T-helper 2 cell treated with Interferon-gamma antibody and Interleukin-4, amounts not matched to agents 100 ng/mL and 5 ng/mL, for 36 hours (primary cell): ENCODE results near the gene PRIMA1. TPM values are rescaled to one million over a fixed set of nuclear protein-coding genes. Genes with fewer than 3 reads are reported as not detected.

Experiments used
- intact Hi-C: fragments of 100-400 bp; cut with micrococcal nuclease; formaldehyde crosslinking; loops from one replicate; pipeline ENCODE4 v1.15.1; 2023
- total RNA-seq: library from RNA; stranded (reverse); gene quantifications from 2 replicates; pipeline ENCODE4 v1.2.3, GENCODE V29; 2022

Gene PRIMA1
- total RNA-seq, 1 donor from 2014 or later: not detected

- intact Hi-C loops: no loop called here
These were observed 8.8 kb upstream of the PRIMA1 start for GRCh38 chr14:93797071-93797470.

GRCh38 chr14:93794756-93795155 is 6.5 kb upstream of the PRIMA1 start:
- intact Hi-C loops: no loop called here

GRCh38 chr14:93793555-93794324 is 5.5 kb upstream of the PRIMA1 start:
- intact Hi-C loops: no loop called here

- intact Hi-C loops: no loop called here
These were observed 4.1 kb upstream of the PRIMA1 start for GRCh38 chr14:93792391-93792790.

GRCh38 chr14:93790966-93791365 is 2.7 kb upstream of the PRIMA1 start:
- intact Hi-C loops: no loop called here

- intact Hi-C loops: no loop called here
These were observed 1.2 kb upstream of the PRIMA1 start for GRCh38 chr14:93789228-93790130.

GRCh38 chr14:93788543-93789227 is 400 bp upstream of the PRIMA1 start:
- intact Hi-C loops: no loop called here

GRCh38 chr14:93787465-93788292 is 606 bp downstream of the PRIMA1 start:
- intact Hi-C loops: no loop called here

GRCh38 chr14:93785423-93785822 is 2.9 kb downstream of the PRIMA1 start:
- intact Hi-C loops: no loop called here

- intact Hi-C loops: no loop called here
These were observed 3.4 kb downstream of the PRIMA1 start for GRCh38 chr14:93784878-93785277.

GRCh38 chr14:93780813-93781400 is 7.4 kb downstream of the PRIMA1 start:
- intact Hi-C loops: no loop called here

GRCh38 chr14:93778856-93779629 is 9.2 kb downstream of the PRIMA1 start:
- intact Hi-C loops: no loop called here

GRCh38 chr14:93778453-93778852 is 9.8 kb downstream of the PRIMA1 start:
- intact Hi-C loops: no loop called here

GRCh38 chr14:93775744-93776143 is 12.5 kb downstream of the PRIMA1 start:
- intact Hi-C loops: no loop called here

GRCh38 chr14:93775158-93775557 is 13.1 kb downstream of the PRIMA1 start:
- intact Hi-C loops: no loop called here

GRCh38 chr14:93772263-93772662 is 16.0 kb downstream of the PRIMA1 start:
- intact Hi-C loops: no loop called here

- intact Hi-C loops: no loop called here
These were observed 22.3 kb downstream of the PRIMA1 start for GRCh38 chr14:93765970-93766369.

- intact Hi-C loops: no loop called here
These were observed 23.1 kb downstream of the PRIMA1 start for GRCh38 chr14:93765155-93765554.

GRCh38 chr14:93764211-93764659 is 24.1 kb downstream of the PRIMA1 start:
- intact Hi-C loops: no loop called here
